Measurements from ENCODE around the gene ODR4.
"Not testable (repeated sequence)": the region's sequence is repeated elsewhere in the genome, so short reads cannot be mapped to it uniquely, and the experiment has no call there.

The ODR4 gene

DNA sequence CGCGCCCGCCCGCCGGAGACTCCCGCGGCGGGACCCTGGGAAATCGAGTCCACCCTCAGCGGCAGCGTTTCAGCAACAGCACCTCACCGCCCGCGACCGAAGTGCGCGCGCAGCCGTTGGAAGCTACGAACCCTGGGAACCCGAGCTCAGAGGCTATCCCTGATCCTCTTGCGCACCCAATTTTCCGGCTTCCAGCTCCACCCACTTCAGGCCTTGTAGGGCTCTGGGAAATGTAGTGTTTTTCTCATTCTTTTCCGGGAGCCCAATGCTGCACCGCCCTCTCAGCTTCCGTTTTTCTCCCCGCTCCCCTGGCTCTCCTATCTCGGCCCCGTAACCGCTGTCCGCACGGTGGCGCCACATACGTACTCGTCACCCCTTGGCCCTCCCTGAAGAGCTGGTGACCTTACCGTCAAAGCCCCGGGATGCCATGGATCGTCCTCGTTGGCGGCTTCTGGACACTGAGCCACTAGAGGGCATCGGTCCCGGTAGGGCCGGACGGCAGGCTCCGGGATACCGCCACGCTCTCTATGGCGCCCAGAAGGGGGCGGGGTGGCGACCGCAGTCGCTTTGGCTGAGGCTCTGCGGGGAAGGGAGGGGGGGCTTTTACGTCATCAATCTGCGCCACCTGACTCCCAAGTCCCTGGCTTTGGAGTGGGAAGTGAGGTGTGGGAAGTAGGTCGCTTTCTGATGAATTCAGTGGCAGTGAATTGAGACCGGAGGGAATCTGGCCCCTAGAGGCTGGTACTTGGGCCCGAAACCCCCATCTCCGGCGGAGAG is at the start of gene ODR4, which contains the start of gene TPR:
TSS of gene ODR4 (plus strand) at position 687 of the 777 bp plus-strand sequence. CDS start 3,948 bp downstream, outside the sequence.
TSS of gene TPR (minus strand) at position 102 of the 777 bp plus-strand sequence. CDS start 225 bp downstream, outside the sequence.
- in situ Hi-C loops (cut with HindIII; ENCODE audit: low pct_unique_long_range_greater_than_20kb, low sequenced_read_pairs): no loop called here
- TF ChIP-seq JUND (IDR thresholded peaks at IDR 0.05; ENCODE audit: low read depth): no peak
- peak; percentile 96 to 100 for DNase-seq (ENCODE audit: low read depth in 1 of 2, low spot score in 1 of 2)

DNA sequence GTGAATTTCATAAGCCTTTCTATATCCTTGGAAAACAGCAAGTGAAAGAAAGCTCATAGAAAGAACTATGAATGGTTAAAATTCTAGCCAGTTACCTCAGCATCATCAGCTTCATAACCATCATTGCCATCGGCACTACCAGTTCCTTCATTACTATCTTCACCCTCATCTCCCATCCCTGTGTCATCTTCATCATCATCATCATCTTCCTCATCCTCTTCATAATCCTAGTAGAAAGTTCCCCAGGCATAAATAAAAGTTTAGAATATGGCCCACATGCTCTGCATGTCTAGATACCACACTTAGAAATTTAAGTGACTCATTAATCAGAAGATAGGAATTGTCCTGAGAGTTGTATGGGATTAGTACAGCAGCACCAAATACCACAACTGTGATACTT is 49.6 kb upstream of the ODR4 start:
- DNase-seq (ENCODE audit: low read depth in 1 of 2, low spot score in 1 of 2): no peak
- in situ Hi-C loops (cut with HindIII; ENCODE audit: low pct_unique_long_range_greater_than_20kb, low sequenced_read_pairs): no loop called here
- TF ChIP-seq JUND (IDR thresholded peaks at IDR 0.05; ENCODE audit: low read depth): no peak

DNA sequence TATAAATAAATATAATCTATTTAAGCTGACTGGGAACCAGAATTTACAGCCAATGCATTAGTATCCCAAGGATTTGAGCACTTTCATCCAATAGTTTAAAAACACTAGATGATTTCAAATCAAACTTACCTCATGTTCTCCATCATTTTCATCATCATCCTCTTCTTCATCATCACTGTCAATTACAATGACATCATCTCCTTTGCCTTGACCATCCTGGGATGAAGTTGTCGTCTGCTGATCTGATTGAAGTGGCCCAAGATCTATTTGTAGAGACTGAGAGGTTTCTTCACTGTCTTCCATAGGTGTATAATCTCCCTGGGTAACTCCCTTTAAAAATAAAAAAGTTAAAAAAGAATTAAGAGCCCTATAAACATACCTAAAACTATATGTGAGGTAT is 48.3 kb upstream of the ODR4 start:
- DNase-seq (ENCODE audit: low read depth in 1 of 2, low spot score in 1 of 2): no peak
- TF ChIP-seq JUND (IDR thresholded peaks at IDR 0.05; ENCODE audit: low read depth): no peak
- in situ Hi-C loops (cut with HindIII; ENCODE audit: low pct_unique_long_range_greater_than_20kb, low sequenced_read_pairs): no loop called here

DNA sequence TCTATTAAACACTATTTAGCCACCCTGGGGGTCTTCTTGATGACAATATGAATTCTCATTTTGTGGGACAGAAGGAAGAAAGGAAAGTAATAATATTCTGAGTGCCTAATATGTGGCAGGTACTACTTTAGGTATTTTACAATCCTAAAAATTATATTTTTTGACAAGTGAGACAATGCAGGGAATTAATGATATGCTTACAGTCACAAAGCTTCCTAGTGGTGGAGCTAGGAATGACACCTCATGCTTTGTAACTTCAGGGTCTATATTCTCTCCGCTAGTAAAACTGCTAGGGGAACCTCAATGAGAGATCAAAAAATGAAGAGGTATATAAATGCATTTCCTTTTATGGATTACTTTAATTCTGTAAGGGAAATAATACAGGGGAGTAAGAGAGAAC is 44.9 kb upstream of the ODR4 start:
- TF ChIP-seq JUND (IDR thresholded peaks at IDR 0.05; ENCODE audit: low read depth): no peak
- in situ Hi-C loops (cut with HindIII; ENCODE audit: low pct_unique_long_range_greater_than_20kb, low sequenced_read_pairs): no loop called here
- no peak for DNase-seq (ENCODE audit: low read depth in 1 of 2, low spot score in 1 of 2)

DNA sequence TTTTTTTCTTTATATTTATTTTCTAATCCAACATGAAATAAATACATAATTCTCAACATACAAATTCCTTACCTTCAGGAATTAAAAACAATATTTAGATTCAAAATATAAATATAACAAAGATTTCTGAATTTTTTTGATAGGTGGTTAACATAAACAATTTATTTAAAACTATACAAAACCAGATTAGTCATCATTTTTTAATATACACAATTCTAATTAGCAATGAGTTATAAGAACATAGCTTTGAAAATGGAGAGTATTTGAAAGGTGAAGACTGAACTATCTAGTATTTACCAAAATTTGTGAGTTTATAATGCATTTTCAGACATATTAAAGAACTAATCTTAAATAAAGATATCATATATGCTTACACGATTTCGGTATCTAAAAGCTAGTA is 38.1 kb upstream of the ODR4 start:
- TF ChIP-seq JUND (IDR thresholded peaks at IDR 0.05; ENCODE audit: low read depth): no peak
- DNase-seq (ENCODE audit: low read depth in 1 of 2, low spot score in 1 of 2): no peak
- in situ Hi-C loops (cut with HindIII; ENCODE audit: low pct_unique_long_range_greater_than_20kb, low sequenced_read_pairs): no loop called here

DNA sequence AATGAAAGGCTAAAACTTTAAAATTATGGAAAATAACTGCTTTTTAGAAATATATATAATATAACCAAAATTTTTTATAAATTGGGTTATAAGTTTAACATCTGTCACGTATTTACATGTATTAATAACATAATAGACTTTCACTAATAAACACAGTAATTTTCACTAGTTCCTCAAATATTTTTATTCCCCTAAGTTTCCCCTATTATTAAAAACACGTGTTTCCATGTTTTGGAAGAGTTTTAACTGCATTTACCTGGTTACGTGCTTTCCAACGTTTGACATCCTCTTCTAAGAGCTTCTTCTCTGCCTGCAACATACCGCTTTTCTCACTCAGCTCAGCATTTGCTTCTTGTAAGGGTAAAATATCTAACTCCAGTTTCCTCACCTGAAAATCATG is 34.9 kb upstream of the ODR4 start:
- no peak for TF ChIP-seq JUND (IDR thresholded peaks at IDR 0.05; ENCODE audit: low read depth)
- in situ Hi-C loops (cut with HindIII; ENCODE audit: low pct_unique_long_range_greater_than_20kb, low sequenced_read_pairs): no loop called here
- DNase-seq (ENCODE audit: low read depth in 1 of 2, low spot score in 1 of 2): no peak

DNA sequence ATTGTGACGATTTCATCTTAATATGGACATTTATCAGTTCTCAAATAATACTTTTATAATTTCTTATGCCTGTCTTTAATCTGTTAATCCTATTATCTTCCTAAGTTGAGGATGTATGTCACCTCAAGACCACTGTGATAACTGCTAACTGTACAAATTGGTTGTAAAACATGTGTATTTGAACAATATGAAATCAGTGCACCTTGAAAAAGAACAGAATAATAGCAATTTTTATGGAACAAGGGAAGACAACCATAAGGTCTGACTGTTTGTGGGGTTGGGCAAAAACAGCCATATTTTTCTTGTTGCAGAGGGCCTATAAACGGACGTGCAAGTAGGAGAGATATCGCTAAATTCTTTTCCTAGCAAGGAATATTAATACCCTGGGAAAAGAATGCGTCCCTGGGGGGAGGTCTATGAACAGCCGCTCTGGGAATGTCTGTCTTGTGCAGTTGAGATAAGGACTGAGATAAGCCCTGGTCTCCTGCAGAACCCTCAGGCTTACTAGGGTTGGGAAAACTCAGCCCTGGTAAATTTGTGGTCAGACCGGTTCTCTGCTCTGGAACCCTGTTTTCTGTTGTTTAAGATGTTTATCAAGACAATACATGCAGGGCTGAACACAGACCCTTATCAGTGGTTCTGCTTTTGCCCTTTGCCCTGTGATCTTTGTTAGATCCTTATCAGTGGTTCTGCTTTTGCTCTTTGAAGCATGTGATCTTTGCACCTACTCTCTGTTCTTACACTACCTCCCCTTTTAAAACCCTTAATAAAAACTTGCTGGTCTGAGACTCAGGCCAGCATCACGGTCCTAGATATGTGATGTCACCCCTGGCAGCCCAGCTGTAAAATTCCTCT is 27.6 kb upstream of the ODR4 start:
- DNase-seq (ENCODE audit: low read depth in 1 of 2, low spot score in 1 of 2); in situ Hi-C loops (cut with HindIII; ENCODE audit: low pct_unique_long_range_greater_than_20kb, low sequenced_read_pairs): not testable (repeated sequence)

DNA sequence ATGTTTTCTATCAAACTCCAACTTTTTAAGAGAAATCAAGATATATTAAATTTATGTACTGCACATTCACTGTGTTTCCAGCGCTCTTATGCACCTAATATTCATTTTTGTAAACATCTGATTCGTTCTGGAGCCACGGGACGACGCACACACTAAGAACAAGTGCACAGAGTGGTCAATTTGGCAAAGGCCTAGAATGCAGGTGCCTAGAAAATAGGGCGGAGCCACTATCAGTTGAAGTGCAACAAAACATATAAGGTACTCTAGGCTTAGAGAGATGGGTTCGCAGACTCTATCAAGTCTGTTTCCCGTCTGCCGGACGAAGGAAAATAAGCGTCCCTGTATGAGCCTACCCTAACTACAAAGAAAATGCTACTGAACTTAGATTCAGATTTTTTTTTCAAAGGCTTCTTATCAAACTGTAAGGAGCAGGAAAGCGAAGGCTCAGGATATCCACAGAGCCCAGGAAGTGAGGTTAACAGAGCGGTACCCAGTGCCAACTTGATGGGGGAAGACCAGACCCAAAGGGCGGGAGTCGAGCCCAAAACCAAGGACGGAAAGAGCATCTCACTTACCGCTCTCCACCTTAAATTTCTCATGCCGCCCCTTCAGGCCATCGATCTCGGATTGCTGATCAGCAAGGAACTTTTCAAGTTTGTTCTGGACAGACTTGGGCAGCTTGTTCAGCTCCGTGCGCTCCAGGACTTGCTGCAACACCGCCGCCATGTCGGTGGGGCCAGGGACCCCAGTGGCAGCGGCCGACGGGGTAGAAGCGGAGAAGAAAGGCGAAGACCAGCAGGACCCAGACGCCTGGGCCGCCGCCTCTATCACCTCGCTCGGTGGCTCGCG is 1.1 kb upstream of the ODR4 start:
- in situ Hi-C loops (cut with HindIII; ENCODE audit: low pct_unique_long_range_greater_than_20kb, low sequenced_read_pairs): no loop called here
- DNase-seq (ENCODE audit: low read depth in 1 of 2, low spot score in 1 of 2): peak; percentile 11 to 69

DNA sequence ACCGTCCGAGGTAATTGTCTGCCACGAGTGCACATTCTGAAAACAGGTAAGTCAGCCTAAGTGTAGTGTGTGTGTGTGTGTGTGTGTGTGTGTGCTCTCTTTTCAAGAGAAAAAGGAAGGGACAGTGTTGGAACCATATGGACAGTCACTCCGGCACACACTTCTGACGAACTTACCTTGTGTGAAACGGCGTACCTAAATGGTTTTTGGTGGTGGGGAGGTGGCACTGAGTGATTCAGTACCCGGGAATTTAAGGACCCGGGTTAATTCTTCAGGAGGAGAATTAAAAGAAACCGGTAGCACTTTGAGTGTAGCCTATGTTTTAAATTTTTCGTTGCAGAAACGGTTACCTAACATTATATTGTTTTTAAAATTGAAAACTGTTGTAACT is 286 bp downstream of the ODR4 start:
- in situ Hi-C loops (cut with HindIII; ENCODE audit: low pct_unique_long_range_greater_than_20kb, low sequenced_read_pairs): no loop called here
- no peak for TF ChIP-seq JUND (IDR thresholded peaks at IDR 0.05; ENCODE audit: low read depth)
- no peak for DNase-seq (ENCODE audit: low read depth in 1 of 2, low spot score in 1 of 2)

More for the DNA sequence above, 1.1 kb upstream of the ODR4 start:
- TF ChIP-seq JUND (IDR thresholded peaks at IDR 0.05; ENCODE audit: low read depth): no peak

DNA sequence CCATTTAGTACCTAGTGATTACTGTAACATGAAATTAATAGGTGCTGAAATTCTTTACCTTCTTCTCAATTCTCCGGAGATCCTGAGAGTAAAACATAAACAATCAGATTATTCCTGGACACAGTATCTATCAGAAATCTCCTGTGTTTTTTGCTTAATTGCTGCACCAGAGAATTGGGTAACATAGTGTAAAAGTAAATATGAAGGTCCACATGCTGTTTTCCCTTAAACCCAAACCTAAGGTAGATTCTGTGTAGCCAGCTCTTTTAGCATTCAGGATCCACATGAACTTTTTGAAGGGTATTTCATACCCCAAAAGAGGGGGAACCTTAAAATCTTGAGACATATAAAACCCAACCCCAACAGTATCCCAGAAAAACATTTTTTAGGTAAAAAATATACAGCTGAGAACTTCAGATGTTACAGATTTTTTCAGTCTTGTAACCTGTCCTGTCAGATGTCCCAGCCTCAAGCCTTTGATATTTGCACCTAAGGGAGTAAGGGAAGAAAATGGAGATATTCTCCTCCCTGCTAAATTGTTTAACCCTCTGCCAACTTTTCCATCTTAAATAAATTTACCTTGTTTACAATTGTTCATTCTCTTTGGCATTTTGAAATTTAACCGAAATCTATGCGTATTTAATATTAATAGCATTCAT is 11.2 kb downstream of the ODR4 start:
- in situ Hi-C loops (cut with HindIII; ENCODE audit: low pct_unique_long_range_greater_than_20kb, low sequenced_read_pairs): no loop called here
- DNase-seq (ENCODE audit: low read depth in 1 of 2, low spot score in 1 of 2): no peak
- no peak for TF ChIP-seq JUND (IDR thresholded peaks at IDR 0.05; ENCODE audit: low read depth)

DNA sequence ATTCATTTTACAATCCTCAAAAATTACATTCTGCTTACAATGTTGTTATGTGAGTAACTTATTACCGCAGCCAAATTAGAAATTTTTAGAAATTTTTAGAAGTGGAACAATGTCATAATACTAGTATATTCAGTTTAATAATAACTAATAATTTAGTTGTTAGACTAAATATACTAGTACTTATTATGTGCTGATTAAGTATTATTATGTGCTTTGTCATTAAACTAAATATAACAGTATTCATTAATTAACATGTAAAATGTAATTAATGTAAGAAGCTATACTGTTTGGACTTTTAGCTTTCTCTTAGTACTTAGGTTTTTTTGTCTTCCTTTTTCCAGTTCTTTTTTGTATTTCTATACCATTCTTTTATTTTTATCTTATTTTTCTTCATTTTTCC is 15.3 kb downstream of the ODR4 start:
- in situ Hi-C loops (cut with HindIII; ENCODE audit: low pct_unique_long_range_greater_than_20kb, low sequenced_read_pairs): no loop called here
- no peak for TF ChIP-seq JUND (IDR thresholded peaks at IDR 0.05; ENCODE audit: low read depth)
- no peak for DNase-seq (ENCODE audit: low read depth in 1 of 2, low spot score in 1 of 2)

DNA sequence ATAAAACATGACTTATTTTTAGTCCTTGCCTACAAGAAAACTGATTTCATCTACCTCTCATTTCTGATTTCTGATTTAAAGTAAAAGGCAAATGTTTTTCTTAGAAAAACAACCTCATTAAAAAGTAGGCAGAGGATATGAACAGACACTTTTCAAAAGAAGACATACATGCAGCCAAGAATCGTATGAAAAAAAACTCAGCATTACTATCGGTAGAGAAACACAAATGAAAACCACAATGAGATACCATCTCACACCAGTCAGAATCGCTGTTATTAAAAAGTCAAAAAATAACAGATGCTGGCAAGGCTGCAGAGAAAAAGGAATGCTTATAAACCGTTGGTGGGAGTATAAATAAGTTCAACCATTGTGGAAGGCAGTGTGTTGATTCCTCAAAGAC is 16.2 kb downstream of the ODR4 start:
- in situ Hi-C loops (cut with HindIII; ENCODE audit: low pct_unique_long_range_greater_than_20kb, low sequenced_read_pairs): no loop called here
- no peak for TF ChIP-seq JUND (IDR thresholded peaks at IDR 0.05; ENCODE audit: low read depth)
- no peak for DNase-seq (ENCODE audit: low read depth in 1 of 2, low spot score in 1 of 2)

DNA sequence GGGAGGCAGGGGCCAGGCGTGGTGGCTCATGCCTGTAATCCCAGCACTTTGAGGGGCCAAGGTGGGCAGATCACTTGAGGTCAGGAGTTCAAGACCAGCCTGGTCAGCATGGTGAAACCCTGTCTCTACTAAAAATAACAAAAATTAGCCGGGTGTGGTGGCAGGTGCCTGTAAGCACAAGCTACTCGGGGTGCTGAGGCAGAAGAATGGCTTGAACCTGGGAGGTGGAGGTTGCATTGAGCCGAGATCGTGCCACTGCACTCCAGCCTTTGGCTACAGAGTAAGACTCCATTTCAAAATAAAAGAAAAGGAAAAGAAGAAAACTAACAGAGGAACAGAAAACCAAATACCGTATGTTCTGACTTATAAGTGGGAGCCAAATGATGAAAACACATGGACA is 17.1 kb downstream of the ODR4 start:
- in situ Hi-C loops (cut with HindIII; ENCODE audit: low pct_unique_long_range_greater_than_20kb, low sequenced_read_pairs); DNase-seq (ENCODE audit: low read depth in 1 of 2, low spot score in 1 of 2): not testable (repeated sequence)

DNA sequence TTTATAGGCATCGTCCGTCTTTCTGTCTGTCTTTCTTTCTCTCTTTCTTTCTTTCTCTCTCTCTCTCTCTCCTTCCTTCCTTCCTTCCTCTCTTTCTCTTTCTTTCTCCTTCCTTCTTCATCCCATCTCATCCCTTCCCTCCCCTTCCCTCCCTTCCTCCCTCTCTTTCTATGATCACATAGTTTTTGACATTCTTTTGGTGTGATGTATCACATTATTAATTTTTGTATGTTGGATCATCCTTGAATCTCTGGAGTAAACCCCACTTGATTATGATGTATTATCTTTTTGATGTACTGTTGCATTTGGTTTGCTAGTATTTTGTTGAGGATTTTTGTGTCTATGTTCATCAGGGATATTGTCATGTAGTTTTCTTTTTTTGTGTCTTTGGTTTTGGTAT is 25.8 kb downstream of the ODR4 start:
- not testable (repeated sequence) for DNase-seq (ENCODE audit: low read depth in 1 of 2, low spot score in 1 of 2)

More for the DNA sequence above, 25.8 kb downstream of the ODR4 start:
- in situ Hi-C loops (cut with HindIII; ENCODE audit: low pct_unique_long_range_greater_than_20kb, low sequenced_read_pairs): not testable (repeated sequence)

All from T47D (cell line).